Fibroblast of lung (primary cell): ENCODE results near the gene TMEM176B. TPM values are rescaled to one million over a fixed set of nuclear protein-coding genes. Genes with fewer than 3 reads are reported as not detected.

Source experiments
- DNase-seq, 2 donors: peaks; one replicate each; pipeline versions ENCODE4 v3.0.0 to v3.0.0-alpha.2; 2010; ENCODE audit warnings: low read depth in 2 of 2
- H2AFZ ChIP-seq: 2 replicates; pipeline ENCODE4 v1.5.1; 2012; ENCODE audit warnings: low read length, control low read depth, inconsistent platforms
- H3K27ac ChIP-seq: 2 replicates; pipeline ENCODE4 v1.5.1; 2011; ENCODE audit warnings: low read length, control low read depth; ENCODE audit not compliant: insufficient read depth
- H3K27me3 ChIP-seq: 2 replicates; pipeline ENCODE4 v1.5.1; 2011; ENCODE audit warnings: mild to moderate bottlenecking, low read length; ENCODE audit not compliant: control insufficient read depth, insufficient read depth
- H3K36me3 ChIP-seq: 2 replicates; pipeline ENCODE4 v1.5.1; 2011; ENCODE audit warnings: low read length; ENCODE audit not compliant: control insufficient read depth, insufficient read depth
- H3K4me1 ChIP-seq: 2 replicates; pipeline ENCODE4 v1.5.1; 2011; ENCODE audit warnings: low read length; ENCODE audit not compliant: control insufficient read depth, insufficient read depth; ENCODE audit errors: extremely low read depth
- H3K4me2 ChIP-seq: 2 replicates; pipeline ENCODE4 v1.5.1; 2011; ENCODE audit warnings: low read length, control low read depth; ENCODE audit not compliant: insufficient read depth; ENCODE audit errors: extremely low read depth
- H3K4me3 ChIP-seq, 4 experiments: fragments of 200-600 bp in 1 of 4; sonication (generic) in 1 of 4; replicated peaks in 1 of 4; 2 replicates each; pipeline ENCODE4 v1.5.1; 2011 to 2016; ENCODE audit warnings: low read length in 4 of 4, low read depth in 3 of 4, mild to moderate bottlenecking in 3 of 4, control low read depth in 2 of 4, inconsistent platforms in 1 of 4, mixed read lengths in 1 of 4; ENCODE audit not compliant: insufficient read depth in 1 of 4; ENCODE audit errors: control extremely low read depth in 1 of 4
- H3K79me2 ChIP-seq: 2 replicates; pipeline ENCODE4 v1.5.1; 2012; ENCODE audit warnings: mild to moderate bottlenecking, low read length, inconsistent platforms; ENCODE audit not compliant: control insufficient read depth, insufficient read depth
- H3K9ac ChIP-seq: 2 replicates; pipeline ENCODE4 v1.5.1; 2011; ENCODE audit warnings: mild to moderate bottlenecking, low read length, control low read depth; ENCODE audit not compliant: insufficient read depth
- H3K9me3 ChIP-seq: 2 replicates; pipeline ENCODE4 v1.5.1; 2012; ENCODE audit warnings: low read depth, low read length; ENCODE audit not compliant: control insufficient read depth, insufficient read depth
- H4K20me1 ChIP-seq: 2 replicates; pipeline ENCODE4 v1.5.1; 2011; ENCODE audit warnings: low read length; ENCODE audit not compliant: control insufficient read depth, insufficient read depth; ENCODE audit errors: extremely low read depth
- CTCF ChIP-seq, 2 donors: IDR thresholded peaks in 1 of 2; conservative IDR thresholded peaks in 1 of 2; 1 replicate in 1 of 2; 2 replicates in 1 of 2; pipeline ENCODE4 v1.5.1; 2011 to 2012; ENCODE audit warnings: low read length in 2 of 2, control low read depth in 1 of 2, inconsistent platforms in 1 of 2, low read depth in 1 of 2, mild to moderate bottlenecking in 1 of 2
- EZH2 ChIP-seq: IDR thresholded peaks from 2 replicates; pipeline ENCODE4 v1.5.1; 2012; ENCODE audit warnings: low read length, control low read depth, mild to moderate bottlenecking; ENCODE audit errors: missing control alignments
- polyA plus RNA-seq, 2 donors: library from polyadenylated mRNA; depleted of rRNA in 1 of 2; stranded (reverse) in 1 of 2; unstranded in 1 of 2; fragments of >200 nt; gene quantifications; 2 replicates each; pipeline ENCODE4 v1.2.1, GENCODE V29; 2011 to 2012; ENCODE audit warnings: missing spikeins in 1 of 2
- total RNA-seq: library from RNA; depleted of rRNA; stranded (reverse); fragments of >200 nt; gene quantifications from 2 replicates; pipeline ENCODE4 v1.2.1, GENCODE V29; 2014

Gene TMEM176B
- total and polyA plus RNA-seq, 2 donors (not counting 1 experiment from before 2014, with no cell fraction given) = 0.78 to 26.8 TPM

DNA sequence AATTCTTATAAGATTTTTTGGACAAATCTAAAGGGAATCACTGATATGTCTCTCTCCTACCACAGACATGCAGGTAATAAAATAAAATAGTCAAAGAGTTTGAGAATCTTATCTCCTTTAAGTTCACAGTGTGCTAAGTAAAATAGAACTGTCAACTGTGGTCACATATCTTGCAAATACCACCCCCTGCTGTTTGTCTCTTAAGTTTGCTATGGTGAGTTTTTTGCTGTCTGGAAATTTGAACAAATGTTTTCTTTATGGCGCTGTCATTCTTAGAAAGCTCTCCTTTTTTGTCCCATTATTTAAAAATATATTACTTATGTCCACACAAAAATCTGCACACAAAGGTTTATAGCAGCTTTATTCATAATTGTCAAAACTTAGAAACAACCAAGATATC is 43.3 kb downstream of the TMEM176B start:
- no peaks in the 10 kb centered on the region for H3K4me1 ChIP-seq
- no peak overlapping the region for H3K9ac ChIP-seq
- TF ChIP-seq EZH2 (no peak), CTCF (conservative IDR thresholded peaks at IDR 0.05 in 1 of 2, IDR thresholded peaks at IDR 0.05 in 1 of 2; ENCODE audit: low read depth in 1 of 2, low read length in 2 of 2) (peak in 1 of 2 donors; percentile 9)
- no peaks in the 10 kb centered on the region for H3K36me3 ChIP-seq
- no peak overlapping the region for H2AFZ ChIP-seq
- no peak overlapping the region for H3K27ac ChIP-seq
- H3K79me2 ChIP-seq = no peaks in the 10 kb centered on the region
- H3K4me3 ChIP-seq = no peak overlapping the region
- H3K9me3 ChIP-seq = no peaks in the 10 kb centered on the region
- no peaks in the 10 kb centered on the region for H3K27me3 ChIP-seq
- no peak overlapping the region for H3K4me2 ChIP-seq
- DNase-seq = no peak
- no peaks in the 10 kb centered on the region for H4K20me1 ChIP-seq

DNA sequence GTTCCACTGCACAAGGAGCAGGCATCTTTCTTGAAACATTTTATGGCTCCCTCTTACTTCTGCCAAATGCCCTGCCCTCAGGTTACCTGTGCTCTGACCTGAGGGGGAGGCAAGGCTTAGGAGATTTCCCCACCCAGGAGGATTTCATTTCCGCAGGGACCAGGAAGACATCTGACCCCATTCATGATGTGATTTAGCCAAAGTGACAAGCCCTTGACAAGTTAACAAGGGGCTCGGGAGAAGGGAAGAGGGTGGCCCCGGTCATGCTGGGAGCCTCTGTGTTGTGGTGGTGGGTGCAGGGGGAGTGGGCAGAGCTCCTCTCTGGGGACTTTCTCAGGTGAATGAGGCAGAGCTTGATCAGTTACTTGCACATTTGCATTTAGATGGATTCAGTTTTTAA is 44.0 kb downstream of the TMEM176B start:
- Histone ChIP-seq H3K4me2 (no peak overlapping the region), H2AFZ (no peak overlapping the region), H3K9me3 (no peaks in the 10 kb centered on the region), H3K36me3 (no peaks in the 10 kb centered on the region), H3K27me3 (no peaks in the 10 kb centered on the region), H4K20me1 (no peaks in the 10 kb centered on the region), H3K27ac (no peak overlapping the region), H3K79me2 (no peaks in the 10 kb centered on the region), H3K4me3 (no peak overlapping the region), H3K9ac (no peak overlapping the region), H3K4me1 (no peaks in the 10 kb centered on the region)
- no peak for DNase-seq
- TF ChIP-seq CTCF (conservative IDR thresholded peaks at IDR 0.05 in 1 of 2, IDR thresholded peaks at IDR 0.05 in 1 of 2; ENCODE audit: low read depth in 1 of 2, low read length in 2 of 2) (no peak), EZH2 (no peak)

- no peak overlapping the region for H3K9ac ChIP-seq
Observed at GRCh38 chr7:150755473-150756099, 44.6 kb downstream of the TMEM176B start.

More at GRCh38 chr7:150755473-150756099, 44.6 kb downstream of the TMEM176B start:
- Histone ChIP-seq H2AFZ (no peak overlapping the region), H3K27me3 (no peaks in the 10 kb centered on the region), H3K27ac (no peak overlapping the region), H3K36me3 (no peaks in the 10 kb centered on the region), H3K79me2 (no peaks in the 10 kb centered on the region), H3K4me3 (no peak overlapping the region), H3K4me2 (no peak overlapping the region), H3K9me3 (no peaks in the 10 kb centered on the region), H4K20me1 (no peaks in the 10 kb centered on the region), H3K4me1 (no peaks in the 10 kb centered on the region)
- no peak for TF ChIP-seq CTCF (conservative IDR thresholded peaks at IDR 0.05 in 1 of 2, IDR thresholded peaks at IDR 0.05 in 1 of 2; ENCODE audit: low read depth in 1 of 2, low read length in 2 of 2)
- no peak for TF ChIP-seq EZH2
- DNase-seq = no peak
